GM10266 (cell line): ENCODE results near the gene NCR3LG1.

Experiments
- DNase-seq: peaks from one replicate; pipeline ENCODE4 v3.0.0; 2012; ENCODE audit errors: extremely low spot score
- CTCF ChIP-seq: IDR thresholded peaks from 2 replicates; pipeline ENCODE4 v1.5.1; 2012; ENCODE audit warnings: mild to moderate bottlenecking, low read depth; ENCODE audit not compliant: control insufficient read depth, insufficient read depth; ENCODE audit errors: missing control alignments

Gene NCR3LG1

GRCh38 chr11:17412488-17413180, 61.0 kb downstream of the NCR3LG1 start:
- DNase-seq: no peak
- no peak for TF ChIP-seq CTCF

DNA sequence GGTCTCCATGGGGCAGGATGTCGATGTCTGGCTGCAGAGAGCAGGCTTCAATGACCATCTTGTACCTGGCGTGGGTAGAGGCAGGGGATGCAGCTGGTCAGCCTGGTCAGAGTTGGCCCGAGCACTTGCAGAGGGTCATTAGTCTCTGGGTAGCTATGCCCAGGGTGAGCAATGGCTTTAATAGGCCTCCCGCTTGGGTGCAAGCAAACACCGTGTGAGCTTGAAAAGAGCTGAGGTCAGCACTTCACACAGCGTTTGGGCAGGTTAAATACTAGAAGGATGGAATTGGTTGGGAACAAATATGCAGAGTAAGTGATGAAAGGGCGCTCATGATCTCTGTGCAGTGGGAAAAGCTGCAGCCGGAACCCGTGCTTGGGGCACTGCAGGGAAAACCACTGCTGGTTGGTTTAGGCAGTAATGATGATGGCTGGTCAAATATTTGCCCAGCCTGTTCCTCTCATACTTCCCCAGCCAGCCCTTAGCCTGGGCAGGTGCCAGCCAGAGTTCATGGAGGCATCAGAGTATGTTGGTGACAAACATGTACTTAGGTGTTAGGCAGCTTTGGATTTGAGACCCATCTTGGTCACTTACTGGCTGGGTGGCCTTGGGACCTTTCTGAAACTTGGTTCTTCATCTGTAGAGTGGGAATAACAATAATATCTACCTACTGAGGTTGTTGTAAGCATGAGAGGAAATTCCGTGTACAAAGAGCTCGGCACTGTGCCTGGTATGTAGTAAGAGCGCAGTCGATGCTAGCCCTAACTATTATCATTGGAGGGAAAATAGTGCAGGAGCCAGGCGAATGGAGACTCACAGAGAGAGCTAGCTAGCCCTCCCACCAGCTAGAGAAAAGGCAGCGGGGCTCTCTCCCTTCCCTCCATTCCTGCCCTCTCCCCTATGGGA, 62.1 kb downstream of the NCR3LG1 start:
- TF ChIP-seq CTCF: no peak
- no peak for DNase-seq

DNA sequence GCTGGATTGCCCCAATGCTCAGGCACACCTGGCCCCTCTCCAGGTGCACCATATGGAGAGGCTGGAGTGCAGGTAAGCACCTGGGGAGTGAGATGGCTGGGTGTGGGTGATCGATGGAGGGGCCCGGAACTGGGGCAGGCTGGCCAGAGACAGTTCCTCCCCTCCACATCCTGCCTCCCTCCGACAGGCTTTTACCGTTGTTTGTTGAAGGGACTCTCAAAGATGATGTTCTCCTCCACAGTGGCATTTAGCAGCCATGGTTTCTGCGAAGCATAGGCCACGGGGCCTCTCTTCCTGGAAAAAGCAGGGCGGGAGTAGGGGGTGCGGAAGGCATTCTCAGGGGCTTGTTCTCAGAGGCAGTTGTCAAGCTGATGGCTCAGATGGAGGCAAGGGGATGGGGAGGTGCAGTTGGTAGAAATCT, 62.7 kb downstream of the NCR3LG1 start:
- TF ChIP-seq CTCF: no peak
- no peak for DNase-seq

DNA sequence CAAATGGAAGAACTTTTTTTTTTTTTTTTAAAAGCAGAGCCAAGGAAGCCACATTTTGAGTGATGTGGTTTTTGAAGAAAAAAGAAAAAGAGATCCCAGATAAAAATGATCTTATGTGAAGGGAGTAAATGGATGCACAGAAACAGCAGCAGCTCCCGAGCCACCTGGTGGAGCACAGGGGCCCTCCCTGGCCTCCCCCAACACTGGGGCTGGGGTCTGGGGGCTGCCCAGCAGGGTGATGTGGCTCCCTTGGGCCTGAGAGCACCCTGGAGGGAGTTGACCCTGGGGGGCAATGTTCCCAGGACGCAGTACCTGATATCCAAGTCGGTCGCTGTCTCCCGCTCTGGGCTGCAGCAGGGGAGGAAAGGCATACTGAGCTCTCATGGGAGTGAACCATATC, 63.4 kb downstream of the NCR3LG1 start:
- no peak for DNase-seq
- no peak for TF ChIP-seq CTCF

- TF ChIP-seq CTCF: no peak
Measured at GRCh38 chr11:17415523-17416104, 64.0 kb downstream of the NCR3LG1 start.

GRCh38 chr11:17416492-17416891, 64.9 kb downstream of the NCR3LG1 start:
- no peak for DNase-seq
- no peak for TF ChIP-seq CTCF

More at GRCh38 chr11:17415523-17416104, 64.0 kb downstream of the NCR3LG1 start:
- no peak for DNase-seq
